Cardiac muscle cell (in vitro differentiated cells and primary cell): ENCODE measurements around the gene PANK4. TPM values are rescaled to one million over a fixed set of nuclear protein-coding genes. Genes with fewer than 3 reads are reported as not detected.
"Not testable (repeated sequence)": the region's sequence is repeated elsewhere in the genome, so short reads cannot be mapped to it uniquely, and the experiment has no call there.

Experiments
- DNase-seq, 2 donors: peaks; one replicate each; pipeline versions ENCODE4 v3.0.0 to v3.0.0-alpha.2; 2010 to 2017; ENCODE audit warnings: low read depth in 1 of 2, low spot score in 1 of 2
- H3K27ac ChIP-seq: fragments of 200-600 bp; sonication (generic); 2 replicates; pipeline ENCODE4 v1.5.1; 2016
- H3K27me3 ChIP-seq: fragments of 200-600 bp; sonication (generic); 2 replicates; pipeline ENCODE4 v1.6.0; 2016; ENCODE audit warnings: control low read depth
- H3K36me3 ChIP-seq: fragments of 200-600 bp; sonication (generic); 2 replicates; pipeline ENCODE4 v1.5.1; 2016; ENCODE audit warnings: control low read depth
- H3K4me1 ChIP-seq: fragments of 200-600 bp; sonication (generic); 2 replicates; pipeline ENCODE4 v1.8.1; 2017; ENCODE audit warnings: low read depth, mild to moderate bottlenecking, mixed run types
- H3K4me3 ChIP-seq: fragments of 200-600 bp; sonication (generic); 2 replicates; pipeline ENCODE4 v1.5.1; 2016; ENCODE audit warnings: mild to moderate bottlenecking
- H3K9me3 ChIP-seq: fragments of 200-600 bp; sonication (generic); 2 replicates; pipeline ENCODE4 v1.5.1; 2017; ENCODE audit warnings: low read depth, mild to moderate bottlenecking, control low read depth
- CTCF ChIP-seq: IDR thresholded peaks from 2 replicates; pipeline ENCODE4 v1.5.1; 2012; ENCODE audit warnings: low read depth, mild to moderate bottlenecking, low read length
- polyA plus RNA-seq: library from polyadenylated mRNA; unstranded; fragments of >200 nt; fragmentation: Nextera tagmentation; extraction: Ambion mirVana; gene quantifications from 2 replicates; pipeline ENCODE4 v1.2.1, GENCODE V29; 2016
- total RNA-seq: library from RNA; depleted of rRNA; stranded (reverse); fragments of >200 nt; gene quantifications from 2 replicates; pipeline ENCODE4 v1.2.3, GENCODE V29; 2016

PANK4 gene
- total and polyA plus RNA-seq, 2 experiments from 2014 or later: 44.5 to 63.2 TPM

GRCh38 chr1:2569060-2569459, 42.7 kb upstream of the PANK4 start:
- no peaks in the 10 kb centered on the region for H3K27me3 ChIP-seq
- H3K4me3 ChIP-seq: no peak overlapping the region
- H3K9me3 ChIP-seq: no peaks in the 10 kb centered on the region
- no peaks in the 10 kb centered on the region for H3K36me3 ChIP-seq
- no peaks in the 10 kb centered on the region for H3K4me1 ChIP-seq
- no peak for DNase-seq
- no peak overlapping the region for H3K27ac ChIP-seq
- no peak for TF ChIP-seq CTCF

GRCh38 chr1:2568187-2568816, 41.9 kb upstream of the PANK4 start:
- DNase-seq, H3K36me3 ChIP-seq, H3K4me1 ChIP-seq, H3K9me3 ChIP-seq, H3K27me3 ChIP-seq, H3K27ac ChIP-seq, H3K4me3 ChIP-seq: not testable (repeated sequence)

GRCh38 chr1:2567083-2567679, 40.8 kb upstream of the PANK4 start:
- H3K27me3 ChIP-seq: no peaks in the 10 kb centered on the region
- DNase-seq: no peak
- no peaks in the 10 kb centered on the region for H3K4me1 ChIP-seq
- H3K4me3 ChIP-seq: no peak overlapping the region
- no peak for TF ChIP-seq CTCF
- H3K9me3 ChIP-seq: no peaks in the 10 kb centered on the region
- no peak overlapping the region for H3K27ac ChIP-seq
- H3K36me3 ChIP-seq: no peaks in the 10 kb centered on the region

- no peak overlapping the region for H3K4me3 ChIP-seq
- H3K36me3 ChIP-seq: no peaks in the 10 kb centered on the region
- no peak for DNase-seq
- no peaks in the 10 kb centered on the region for H3K27me3 ChIP-seq
- TF ChIP-seq CTCF: no peak
- H3K9me3 ChIP-seq: no peaks in the 10 kb centered on the region
- H3K4me1 ChIP-seq: no peaks in the 10 kb centered on the region
- H3K27ac ChIP-seq: no peak overlapping the region
Observed at GRCh38 chr1:2566101-2567045, 40.0 kb upstream of the PANK4 start.

GRCh38 chr1:2564815-2565374, 38.5 kb upstream of the PANK4 start:
- DNase-seq: no peak
- Histone ChIP-seq H3K4me1 (no peaks in the 10 kb centered on the region), H3K36me3 (no peaks in the 10 kb centered on the region), H3K4me3 (no peak overlapping the region), H3K27me3 (no peaks in the 10 kb centered on the region), H3K27ac (no peak overlapping the region), H3K9me3 (no peaks in the 10 kb centered on the region)
- no peak for TF ChIP-seq CTCF
